Uterus (tissue), 4 donors: Measurements from ENCODE around the gene SLC9C2. TPM values are rescaled to one million over a fixed set of nuclear protein-coding genes. Genes with fewer than 3 reads are reported as not detected.
"Not testable (repeated sequence)": the region's sequence is repeated elsewhere in the genome, so short reads cannot be mapped to it uniquely, and the experiment has no call there.

Source experiments
- DNase-seq, 2 donors: peaks; one replicate each; pipeline ENCODE4 v3.0.0-alpha.2; 2019 to 2020
- H3K27ac ChIP-seq, 2 donors: fragments of 200-600 bp; sonication (generic); 1 replicate in 1 of 2; 2 replicates in 1 of 2; pipeline ENCODE4 v1.5.1; 2016 to 2018
- H3K27me3 ChIP-seq, 2 donors: fragments of 200-600 bp; sonication (generic); one replicate each; pipeline ENCODE4 v1.5.1; 2018 to 2019; ENCODE audit warnings: control low read depth in 1 of 2
- H3K36me3 ChIP-seq, 2 donors: fragments of 200-600 bp; sonication (generic); one replicate each; pipeline ENCODE4 v1.5.1; 2019; ENCODE audit warnings: control low read depth in 1 of 2
- H3K4me1 ChIP-seq, 2 donors: fragments of 200-600 bp; sonication (generic); one replicate each; pipeline ENCODE4 v1.5.1; 2018 to 2019; ENCODE audit warnings: control low read depth in 1 of 2
- H3K4me3 ChIP-seq, 2 donors: fragments of 200-600 bp; sonication (generic); 1 replicate in 1 of 2; 2 replicates in 1 of 2; pipeline ENCODE4 v1.5.1; 2018 to 2019; ENCODE audit warnings: mild to moderate bottlenecking in 1 of 2
- H3K9me3 ChIP-seq, 2 donors: fragments of 200-600 bp; sonication (generic); one replicate each; pipeline ENCODE4 v1.5.1; 2019; ENCODE audit warnings: control low read depth in 1 of 2
- POLR2A ChIP-seq, 2 donors: fragments of 450-650 bp; IDR thresholded peaks; one replicate each; pipeline ENCODE4 v1.6.1; 2016; ENCODE audit warnings: antibody characterized with exemption in 2 of 2, mild to moderate bottlenecking in 1 of 2, moderate library complexity in 1 of 2
- intact Hi-C: fragments of 100-400 bp; cut with DNase I; formaldehyde crosslinking; loops from one replicate; pipeline ENCODE4 v1.15.1; 2023; ENCODE audit warnings: low total_unique reads
- total RNA-seq, 4 donors: library from RNA; depleted of rRNA in 3 of 4; stranded (reverse); fragments of >200 nt in 3 of 4; gene quantifications; one replicate each; pipeline versions ENCODE4 v1.1.0 to v1.2.4, GENCODE V29; 2014 to 2023
- TF ChIP-seq, protein P1 (sequence below), 4 experiments: fragments of 200-600 bp in 2 of 4; fragments of 450-650 bp in 2 of 4; sonication (generic) in 2 of 4; IDR thresholded peaks; one replicate each; pipeline ENCODE4 v1.5.1; 2016 to 2019; ENCODE audit warnings: antibody characterized with exemption in 4 of 4, mild to moderate bottlenecking in 2 of 4, moderate library complexity in 1 of 4
- donor health status: DM: yes; HTN: yes; CAD: no.

Gene SLC9C2
- total RNA-seq, 4 donors from 2014 or later: 0.83 TPM; not detected in 3

DNA sequence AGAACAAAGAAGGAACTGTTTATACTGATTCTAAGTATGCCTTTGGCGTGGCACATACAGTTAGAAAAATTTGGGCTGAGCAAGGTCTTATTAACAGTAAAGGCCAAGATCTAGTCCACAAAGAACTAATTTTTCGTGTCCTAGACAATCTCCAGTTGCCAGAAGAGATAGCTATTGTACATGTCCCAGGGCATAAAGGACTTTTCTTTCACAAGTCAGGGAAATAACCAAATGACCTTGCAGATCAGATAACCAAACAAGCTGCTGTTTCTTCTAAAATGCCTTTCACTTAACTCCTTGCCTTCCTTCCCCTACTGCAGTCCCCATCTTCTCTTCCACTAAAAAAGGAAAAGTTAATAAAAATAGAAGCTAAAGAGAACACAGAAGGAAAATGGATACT is 36.2 kb upstream of the SLC9C2 start:
- H3K4me3 ChIP-seq: no peak overlapping the region
- no peak for DNase-seq
- intact Hi-C loops: no loop called here

DNA sequence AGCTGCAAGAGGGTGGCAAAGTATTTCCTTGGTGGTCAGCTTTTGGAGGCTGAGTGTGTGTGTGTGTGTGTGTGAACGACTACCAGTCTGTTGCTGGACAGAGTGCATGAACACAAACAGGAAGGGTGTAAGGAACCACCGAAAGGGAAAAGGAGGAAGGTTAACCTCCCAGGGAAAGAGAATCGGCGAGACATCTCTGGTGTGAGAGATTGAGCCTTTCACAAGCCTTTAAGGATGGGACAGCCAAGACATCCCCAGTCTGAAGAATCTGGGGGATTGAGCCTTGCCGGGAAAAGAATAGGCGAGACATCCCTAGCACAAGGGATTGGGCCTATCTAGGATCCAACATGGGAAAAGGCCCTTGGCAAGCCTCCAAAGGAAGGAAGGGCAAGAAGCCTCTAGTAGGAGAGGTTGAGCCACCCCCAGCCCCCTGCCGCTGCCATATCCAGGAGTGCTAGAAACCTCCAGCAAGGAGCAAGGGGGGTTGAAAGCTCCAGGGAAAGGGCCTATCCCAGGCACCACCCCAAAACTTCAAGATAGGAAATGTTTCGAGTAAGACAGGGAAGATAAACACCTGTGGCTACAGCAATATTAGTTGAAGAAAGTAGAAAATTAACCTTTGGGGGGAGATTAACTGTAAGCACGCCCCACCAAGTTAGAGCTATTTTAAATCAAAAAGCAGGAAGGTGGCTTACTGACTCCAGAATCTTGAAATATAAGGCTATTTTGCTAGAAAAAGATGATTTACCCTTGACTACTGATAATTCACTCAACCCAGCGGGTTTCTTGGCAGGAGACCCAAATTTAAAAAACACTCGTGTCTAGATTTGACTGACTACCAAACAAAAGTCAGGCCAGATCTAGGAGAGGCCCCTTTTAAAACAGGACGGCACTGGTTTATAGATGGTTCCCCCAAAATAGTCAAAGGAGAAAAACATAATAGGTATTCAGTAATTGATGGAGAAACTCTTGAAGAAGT is 35.5 kb upstream of the SLC9C2 start:
- intact Hi-C loops: no loop called here
- H3K9me3 ChIP-seq: no peaks in the 10 kb centered on the region
- no peak for DNase-seq
- no peaks in the 10 kb centered on the region for H3K36me3 ChIP-seq
- no peaks in the 10 kb centered on the region for H3K4me1 ChIP-seq
- no peaks in the 10 kb centered on the region for H3K27me3 ChIP-seq
- H3K4me3 ChIP-seq: no peak overlapping the region
- TF ChIP-seq POLR2A (IDR thresholded peaks at IDR 0.05): no peak
- TF ChIP-seq, protein P1, sequence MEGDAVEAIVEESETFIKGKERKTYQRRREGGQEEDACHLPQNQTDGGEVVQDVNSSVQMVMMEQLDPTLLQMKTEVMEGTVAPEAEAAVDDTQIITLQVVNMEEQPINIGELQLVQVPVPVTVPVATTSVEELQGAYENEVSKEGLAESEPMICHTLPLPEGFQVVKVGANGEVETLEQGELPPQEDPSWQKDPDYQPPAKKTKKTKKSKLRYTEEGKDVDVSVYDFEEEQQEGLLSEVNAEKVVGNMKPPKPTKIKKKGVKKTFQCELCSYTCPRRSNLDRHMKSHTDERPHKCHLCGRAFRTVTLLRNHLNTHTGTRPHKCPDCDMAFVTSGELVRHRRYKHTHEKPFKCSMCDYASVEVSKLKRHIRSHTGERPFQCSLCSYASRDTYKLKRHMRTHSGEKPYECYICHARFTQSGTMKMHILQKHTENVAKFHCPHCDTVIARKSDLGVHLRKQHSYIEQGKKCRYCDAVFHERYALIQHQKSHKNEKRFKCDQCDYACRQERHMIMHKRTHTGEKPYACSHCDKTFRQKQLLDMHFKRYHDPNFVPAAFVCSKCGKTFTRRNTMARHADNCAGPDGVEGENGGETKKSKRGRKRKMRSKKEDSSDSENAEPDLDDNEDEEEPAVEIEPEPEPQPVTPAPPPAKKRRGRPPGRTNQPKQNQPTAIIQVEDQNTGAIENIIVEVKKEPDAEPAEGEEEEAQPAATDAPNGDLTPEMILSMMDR (IDR thresholded peaks at IDR 0.05): no peak
- no peak overlapping the region for H3K27ac ChIP-seq

More for the DNA sequence above, 36.2 kb upstream of the SLC9C2 start:
- TF ChIP-seq, protein P1 (IDR thresholded peaks at IDR 0.05): no peak
- no peak for TF ChIP-seq POLR2A (IDR thresholded peaks at IDR 0.05)
- Histone ChIP-seq H3K36me3 (no peaks in the 10 kb centered on the region), H3K27me3 (no peaks in the 10 kb centered on the region), H3K9me3 (no peaks in the 10 kb centered on the region), H3K27ac (no peak overlapping the region), H3K4me1 (no peaks in the 10 kb centered on the region)

DNA sequence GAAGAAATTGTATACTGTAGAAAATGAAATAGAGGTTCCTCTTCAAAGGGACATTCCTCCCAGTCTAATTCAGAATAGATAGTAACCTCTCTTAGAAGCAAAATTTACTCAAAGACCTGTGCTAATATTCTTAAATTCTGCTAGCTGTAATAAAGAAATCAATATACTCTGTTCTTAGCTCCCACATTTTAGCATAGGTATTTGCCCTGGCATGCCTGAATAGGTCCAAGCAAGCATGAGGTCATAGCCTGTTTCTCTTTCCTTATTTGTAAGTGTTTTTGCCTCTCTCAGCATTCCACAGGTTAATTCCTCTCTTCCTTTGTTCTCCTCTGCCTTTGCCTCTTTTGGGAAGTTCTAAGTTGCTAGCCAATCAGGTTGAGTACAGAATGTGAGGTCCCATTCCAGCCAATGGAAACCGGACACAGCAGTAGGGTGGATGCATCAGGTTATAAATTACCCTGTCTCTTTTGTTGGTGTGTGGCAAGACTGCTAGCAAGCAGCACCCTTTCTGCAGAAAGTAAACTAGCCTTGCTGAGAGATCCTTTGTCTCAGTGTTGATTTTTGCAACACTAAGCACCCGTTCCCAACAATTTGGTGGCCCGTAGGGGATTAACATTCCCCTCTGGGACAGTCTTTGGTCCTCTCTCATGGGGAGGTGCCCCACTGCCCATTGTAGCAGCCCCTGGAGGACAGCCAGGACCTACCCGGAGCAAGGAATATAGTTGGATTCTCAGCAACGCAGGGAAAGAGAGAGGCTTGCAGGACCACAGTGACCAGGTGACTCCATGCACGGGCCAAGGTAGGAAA is 34.6 kb upstream of the SLC9C2 start:
- H3K4me1 ChIP-seq, H3K36me3 ChIP-seq, H3K27ac ChIP-seq, H3K4me3 ChIP-seq, intact Hi-C loops, H3K9me3 ChIP-seq, H3K27me3 ChIP-seq, DNase-seq: not testable (repeated sequence)

DNA sequence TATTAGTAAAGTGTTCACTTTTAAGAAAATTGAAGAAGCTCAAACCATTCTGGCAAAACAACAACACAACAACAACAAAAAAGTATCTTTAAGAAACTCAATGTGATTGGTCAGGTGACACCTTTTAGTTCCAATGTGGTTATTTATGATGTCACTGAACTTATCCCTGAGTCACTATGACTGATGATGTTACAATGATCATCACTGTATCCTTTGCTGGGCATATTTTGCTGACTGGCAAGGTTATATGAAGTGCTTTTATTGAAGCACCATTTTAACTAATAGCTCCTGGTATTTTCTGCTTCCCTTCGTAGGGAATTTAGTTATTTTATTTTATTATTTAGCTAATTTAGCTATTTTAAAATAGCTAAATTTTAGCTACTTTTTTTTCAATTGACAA is 32.2 kb upstream of the SLC9C2 start, which contains the start of gene TEX50:
TSS of gene TEX50 (plus strand) at position 223 of the 400 bp plus-strand sequence. CDS start 184 bp downstream, outside the sequence.
- Histone ChIP-seq H3K36me3 (no peaks in the 10 kb centered on the region), H3K4me3 (no peak within 1 kb of the TSS), H3K27me3 (no peaks in the 10 kb centered on the region), H3K9me3 (no peaks in the 10 kb centered on the region), H3K4me1 (no peaks in the 10 kb centered on the region), H3K27ac (no peak within 1 kb of the TSS)
- intact Hi-C loops: no loop called here
- DNase-seq: no peak
- no peak for TF ChIP-seq POLR2A (IDR thresholded peaks at IDR 0.05)
- TF ChIP-seq, protein P1 (IDR thresholded peaks at IDR 0.05): no peak

DNA sequence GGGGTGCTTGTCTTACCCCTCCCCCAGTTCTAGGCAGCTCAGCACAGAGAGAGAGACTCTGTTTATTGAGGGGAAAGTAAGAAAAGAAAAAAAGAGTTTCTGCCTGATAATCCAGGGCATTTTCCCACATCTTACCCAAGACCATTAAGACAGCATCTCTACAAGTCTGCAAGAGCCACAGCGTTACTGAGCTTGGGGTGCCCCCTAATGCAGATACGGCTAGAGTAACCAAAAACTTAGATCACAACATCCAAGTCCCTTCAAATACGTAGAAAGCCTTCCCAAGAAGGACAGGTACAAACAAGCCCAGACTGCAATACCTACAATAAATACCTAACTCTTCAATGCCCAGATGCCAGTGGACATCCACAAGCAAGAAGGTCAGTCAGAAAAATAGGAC is 26.0 kb upstream of the SLC9C2 start:
- Histone ChIP-seq H3K36me3 (no peaks in the 10 kb centered on the region), H3K27ac (no peak overlapping the region), H3K4me1 (no peaks in the 10 kb centered on the region), H3K9me3 (no peaks in the 10 kb centered on the region), H3K27me3 (no peaks in the 10 kb centered on the region), H3K4me3 (no peak overlapping the region)
- TF ChIP-seq, protein P1 (IDR thresholded peaks at IDR 0.05): no peak
- no peak for TF ChIP-seq POLR2A (IDR thresholded peaks at IDR 0.05)
- intact Hi-C loops: no loop called here
- no peak for DNase-seq
